Endodermal cell (in vitro differentiated cells): Measurements from ENCODE around the gene ZNF681. TPM values are rescaled to one million over a fixed set of nuclear protein-coding genes. Genes with fewer than 3 reads are reported as not detected.

Experiments used
- DNase-seq: peaks from one replicate; pipeline ENCODE4 v3.0.0-alpha.2; 2017
- H3K27ac ChIP-seq: 2 replicates; pipeline ENCODE4 v1.5.1; 2013; ENCODE audit warnings: mild to moderate bottlenecking, low read depth, low read length, moderate library complexity
- H3K27me3 ChIP-seq: 2 replicates; pipeline ENCODE4 v1.6.1; 2013; ENCODE audit warnings: mild to moderate bottlenecking, low read length, moderate library complexity; ENCODE audit not compliant: insufficient read depth, control insufficient read depth, poor library complexity, severe bottlenecking
- H3K36me3 ChIP-seq: 2 replicates; pipeline ENCODE4 v1.7.0; 2013; ENCODE audit warnings: mild to moderate bottlenecking, low read length, moderate library complexity; ENCODE audit not compliant: control insufficient read depth, insufficient read depth
- H3K4me1 ChIP-seq: one replicate; pipeline ENCODE4 v1.7.0; 2013; ENCODE audit warnings: low read length; ENCODE audit not compliant: control insufficient read depth, insufficient read depth
- H3K4me3 ChIP-seq: 2 replicates; pipeline ENCODE4 v1.5.1; 2013; ENCODE audit warnings: mild to moderate bottlenecking, low read length, moderate library complexity
- H3K9ac ChIP-seq: 2 replicates; pipeline ENCODE4 v1.6.1; 2013; ENCODE audit warnings: mild to moderate bottlenecking, low read length, moderate library complexity; ENCODE audit not compliant: poor library complexity, severe bottlenecking; ENCODE audit errors: extremely low read depth
- H3K9me3 ChIP-seq: 2 replicates; pipeline ENCODE4 v1.6.1; 2013; ENCODE audit warnings: mild to moderate bottlenecking, low read length, moderate library complexity; ENCODE audit not compliant: control insufficient read depth
- H3K27ac Mint-ChIP-seq: 2 replicates; pipeline ENCODE4 v1.8.0; 2020; ENCODE audit warnings: mixed read lengths
- H3K27me3 Mint-ChIP-seq: 2 replicates; pipeline ENCODE4 v1.8.0; 2021; ENCODE audit warnings: mild to moderate bottlenecking, mixed read lengths; ENCODE audit not compliant: insufficient read depth
- H3K36me3 Mint-ChIP-seq: 2 replicates; pipeline ENCODE4 v1.8.0; 2020; ENCODE audit warnings: low read depth, mixed read lengths
- H3K4me1 Mint-ChIP-seq: 2 replicates; pipeline ENCODE4 v1.8.0; 2020; ENCODE audit warnings: mixed read lengths
- H3K4me3 Mint-ChIP-seq: 2 replicates; pipeline ENCODE4 v1.8.0; 2020; ENCODE audit warnings: mild to moderate bottlenecking, moderate library complexity, mixed read lengths
- H3K9me3 Mint-ChIP-seq: 2 replicates; pipeline ENCODE4 v1.8.0; 2020; ENCODE audit warnings: mild to moderate bottlenecking, mixed read lengths
- WGBS, 2 experiments: methylation state at CpG; one replicate each; pipeline versions ENCODE4 v1.1.5 to v1.1.7; 2013; ENCODE audit warnings: missing lambda C conversion rate in 2 of 2, mixed read lengths in 1 of 2; ENCODE audit not compliant: insufficient coverage in 1 of 2, insufficient read length in 1 of 2; 5-methylcytosine and 5-hydroxymethylcytosine counted together
- total RNA-seq, 2 donors: library from RNA; stranded (reverse); fragmentation: NEBNext Ultra II Directional in 1 of 2; extraction: Animal tissue kit (Norgen Biotek cat#: 25700) in 1 of 2; gene quantifications; 2 replicates in 1 of 2; 3 replicates in 1 of 2; pipeline ENCODE4 v1.2.1, GENCODE V29; 2021
- TF ChIP-seq, protein P1 (sequence below): fragments of 200-600 bp; sonication (generic); conservative IDR thresholded peaks from 2 replicates; pipeline ENCODE4 v1.5.0; 2021; ENCODE audit warnings: antibody characterized with exemption, mild to moderate bottlenecking

ZNF681 gene
- total RNA-seq, 2 donors from 2014 or later, result 3.5 to 11.3 TPM

GRCh38 chr19:23801803-23802202 lies 43.1 kb upstream of the ZNF681 start:
- H3K27ac Mint-ChIP-seq, result no peak overlapping the region

DNA sequence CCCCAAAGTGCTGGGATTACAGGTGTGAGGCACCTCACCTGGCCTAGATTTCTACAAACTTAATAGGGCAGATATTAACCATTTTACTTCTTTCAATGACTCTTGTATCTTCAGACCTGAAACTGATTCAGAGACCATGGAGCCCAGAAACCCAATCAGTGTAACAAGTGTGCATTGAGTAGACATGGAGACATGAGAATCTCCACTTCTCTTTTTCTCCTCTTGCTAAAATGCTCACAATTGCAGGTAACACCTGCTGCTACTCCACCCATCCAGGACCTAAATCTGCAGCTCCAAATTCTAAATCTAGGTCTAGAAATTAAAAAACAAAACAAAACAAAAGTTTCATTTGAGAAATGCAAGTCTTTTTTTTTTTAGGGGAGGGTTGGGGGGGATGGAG lies 42.2 kb upstream of the ZNF681 start:
- Histone ChIP-seq H3K4me1 (no peaks in the 10 kb centered on the region), H3K27me3 (no peaks in the 10 kb centered on the region), H3K9me3 (peaks cover 8% of the 10 kb centered on the region), H3K9ac (no peak overlapping the region), H3K36me3 (peaks cover 54% of the 10 kb centered on the region), H3K4me3 (no peak overlapping the region), H3K27ac (no peak overlapping the region)
- TF ChIP-seq, protein P1, sequence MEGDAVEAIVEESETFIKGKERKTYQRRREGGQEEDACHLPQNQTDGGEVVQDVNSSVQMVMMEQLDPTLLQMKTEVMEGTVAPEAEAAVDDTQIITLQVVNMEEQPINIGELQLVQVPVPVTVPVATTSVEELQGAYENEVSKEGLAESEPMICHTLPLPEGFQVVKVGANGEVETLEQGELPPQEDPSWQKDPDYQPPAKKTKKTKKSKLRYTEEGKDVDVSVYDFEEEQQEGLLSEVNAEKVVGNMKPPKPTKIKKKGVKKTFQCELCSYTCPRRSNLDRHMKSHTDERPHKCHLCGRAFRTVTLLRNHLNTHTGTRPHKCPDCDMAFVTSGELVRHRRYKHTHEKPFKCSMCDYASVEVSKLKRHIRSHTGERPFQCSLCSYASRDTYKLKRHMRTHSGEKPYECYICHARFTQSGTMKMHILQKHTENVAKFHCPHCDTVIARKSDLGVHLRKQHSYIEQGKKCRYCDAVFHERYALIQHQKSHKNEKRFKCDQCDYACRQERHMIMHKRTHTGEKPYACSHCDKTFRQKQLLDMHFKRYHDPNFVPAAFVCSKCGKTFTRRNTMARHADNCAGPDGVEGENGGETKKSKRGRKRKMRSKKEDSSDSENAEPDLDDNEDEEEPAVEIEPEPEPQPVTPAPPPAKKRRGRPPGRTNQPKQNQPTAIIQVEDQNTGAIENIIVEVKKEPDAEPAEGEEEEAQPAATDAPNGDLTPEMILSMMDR, result no peak
- no peak for DNase-seq
- Mint-ChIP-seq H3K4me3 (no peak overlapping the region), H3K4me1 (peaks cover 15% of the 10 kb centered on the region), H3K9me3 (peaks cover 3% of the 10 kb centered on the region), H3K27ac (no peak overlapping the region), H3K36me3 (peaks cover 43% of the 10 kb centered on the region), H3K27me3 (no peaks in the 10 kb centered on the region)

More at GRCh38 chr19:23801803-23802202, 43.1 kb upstream of the ZNF681 start:
- no peak for DNase-seq
- H3K4me3 ChIP-seq, result no peak overlapping the region
- Mint-ChIP-seq H3K9me3 (no peaks in the 10 kb centered on the region), H3K4me3 (no peak overlapping the region), H3K36me3 (peaks cover 36% of the 10 kb centered on the region), H3K27me3 (no peaks in the 10 kb centered on the region), H3K4me1 (peaks cover 15% of the 10 kb centered on the region)
- H3K4me1 ChIP-seq, result no peaks in the 10 kb centered on the region
- TF ChIP-seq, protein P1, result no peak
- H3K27ac ChIP-seq, result no peak overlapping the region
- H3K9ac ChIP-seq, result no peak overlapping the region
- H3K36me3 ChIP-seq, result peaks cover 55% of the 10 kb centered on the region
- H3K9me3 ChIP-seq, result no peaks in the 10 kb centered on the region
- H3K27me3 ChIP-seq, result no peaks in the 10 kb centered on the region
- WGBS, 2 experiments, result 94 to 100% methylated on average over 1 of the region's 1 CpG

DNA sequence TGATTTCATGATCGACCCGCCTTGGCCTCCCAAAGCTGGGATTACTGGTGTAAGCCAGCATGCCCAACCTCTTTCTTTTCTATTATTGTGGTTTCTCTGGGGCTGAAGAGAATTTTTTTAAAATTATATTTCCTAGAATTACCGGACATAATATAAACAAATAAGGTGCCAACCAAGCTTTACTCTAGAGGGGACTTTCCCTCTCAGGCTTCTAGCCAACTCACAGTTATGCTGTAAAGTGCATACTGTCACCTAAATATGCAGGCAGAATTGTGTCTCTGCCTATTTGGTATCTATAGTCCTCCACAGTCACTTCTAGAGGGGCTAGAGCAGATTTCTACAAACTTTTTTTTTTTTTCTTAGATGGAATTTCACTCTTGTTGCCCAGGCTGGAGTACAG lies 41.6 kb upstream of the ZNF681 start:
- whole genome bisulfite sequencing, 2 experiments, result 89 to 100% methylated on average over 1 to 3 of the region's 3 CpGs
- Histone ChIP-seq H3K27me3 (no peaks in the 10 kb centered on the region), H3K4me3 (no peak overlapping the region), H3K9me3 (peaks cover 14% of the 10 kb centered on the region), H3K27ac (no peak overlapping the region), H3K4me1 (no peaks in the 10 kb centered on the region), H3K36me3 (peaks cover 60% of the 10 kb centered on the region), H3K9ac (no peak overlapping the region)
- TF ChIP-seq, protein P1, result no peak
- Mint-ChIP-seq H3K4me1 (peaks cover 16% of the 10 kb centered on the region), H3K27me3 (no peaks in the 10 kb centered on the region), H3K27ac (no peak overlapping the region), H3K36me3 (peaks cover 45% of the 10 kb centered on the region), H3K9me3 (peaks cover 5% of the 10 kb centered on the region), H3K4me3 (no peak overlapping the region)
- no peak for DNase-seq
